BLaER1 treated with 17β-estradiol and CSF1 and Interleukin-3, amounts not matched to agents 10 nM and 100 nM (cell line): ENCODE measurements around the gene DMAC2L.

Source experiments
- H3K27ac ChIP-seq, 11 experiments: shearing (Covaris generic); formaldehyde crosslinking; 2 replicates each; pipeline ENCODE4 v1.8.1; 2022
- H3K27me3 ChIP-seq, 11 experiments: shearing (Covaris generic); formaldehyde crosslinking; 2 replicates each; pipeline ENCODE4 v1.8.1; 2022
- H3K36me3 ChIP-seq, 11 experiments: shearing (Covaris generic); formaldehyde crosslinking; 2 replicates each; pipeline ENCODE4 v1.8.1; 2022
- H3K4me1 ChIP-seq, 10 experiments: shearing (Covaris generic); formaldehyde crosslinking; 2 replicates each; pipeline ENCODE4 v1.8.1; 2022
- H3K4me2 ChIP-seq, 11 experiments: shearing (Covaris generic); formaldehyde crosslinking; 2 replicates each; pipeline ENCODE4 v1.8.1; 2022
- H3K4me3 ChIP-seq, 10 experiments: shearing (Covaris generic); formaldehyde crosslinking; 2 replicates each; pipeline ENCODE4 v1.8.1; 2022
- H3K9ac ChIP-seq, 11 experiments: shearing (Covaris generic); formaldehyde crosslinking; 2 replicates each; pipeline ENCODE4 v1.8.1; 2022
- H3K9me3 ChIP-seq, 11 experiments: shearing (Covaris generic); formaldehyde crosslinking; replicated peaks in 1 of 11; 2 replicates each; pipeline ENCODE4 v1.8.1; 2022
- H4K20me1 ChIP-seq, 11 experiments: shearing (Covaris generic); formaldehyde crosslinking; 2 replicates each; pipeline ENCODE4 v1.8.1; 2022
- Cebpa-rat ChIP-seq, 11 experiments: shearing (Covaris generic); IDR thresholded peaks; 2 replicates each; pipeline ENCODE4 v1.8.1; 2022

Gene DMAC2L

DNA sequence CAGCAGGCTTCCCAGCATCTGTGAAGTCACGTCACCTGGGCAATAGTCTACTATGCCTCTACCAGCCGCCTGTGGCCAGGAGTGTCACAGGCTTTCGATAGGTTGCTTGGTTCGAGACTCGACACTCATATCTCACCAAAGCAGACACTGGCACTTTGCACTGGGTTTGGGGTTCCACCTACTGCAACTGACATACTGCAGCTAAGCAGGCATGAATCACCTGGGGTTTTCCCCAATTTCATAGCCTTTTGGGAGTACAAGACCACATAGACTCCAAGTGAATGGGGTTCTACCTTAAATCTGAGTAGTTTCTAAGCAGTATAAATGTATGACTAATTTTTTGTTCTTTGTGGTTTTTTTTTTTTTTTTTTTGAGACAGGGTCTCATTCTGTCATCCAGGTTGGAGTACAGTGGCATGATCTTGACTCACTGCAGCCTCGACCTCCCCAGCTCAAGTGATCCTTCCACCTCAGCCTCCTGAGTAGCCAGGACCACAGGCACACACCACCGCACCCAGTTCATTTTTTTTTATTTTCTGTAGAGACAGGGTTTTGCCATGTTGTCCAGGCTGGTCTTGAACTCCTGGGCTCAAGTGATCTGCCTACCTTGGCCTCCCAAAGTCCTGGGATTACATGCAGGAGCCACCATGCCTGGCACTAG, 32.1 kb downstream of the DMAC2L start:
- peak overlapping the region in 5 of 11 experiments; percentile 34 to 65 (median 59); a peak in 2 of 22 replicates for H3K4me2 ChIP-seq
- H3K27ac ChIP-seq: no peak overlapping the region
- no peaks in the 10 kb centered on the region for H4K20me1 ChIP-seq
- H3K9ac ChIP-seq: no peak overlapping the region
- H3K4me3 ChIP-seq: no peak overlapping the region
- H3K27me3 ChIP-seq: no peaks in the 10 kb centered on the region
- no peaks in the 10 kb centered on the region for H3K9me3 ChIP-seq
- no peak for TF ChIP-seq Cebpa-rat (IDR thresholded peaks at IDR 0.05)
- no peaks in the 10 kb centered on the region for H3K36me3 ChIP-seq
- H3K4me1 ChIP-seq: peaks cover 8 to 25% (median 20%) of the 10 kb centered on the region in 10 experiments

GRCh38 chr14:50344876-50345563, 32.9 kb downstream of the DMAC2L start:
- no peak overlapping the region for H3K4me3 ChIP-seq
- H4K20me1 ChIP-seq: no peaks in the 10 kb centered on the region
- H3K9ac ChIP-seq: no peak overlapping the region
- H3K27ac ChIP-seq: no peak overlapping the region
- no peaks in the 10 kb centered on the region for H3K27me3 ChIP-seq
- TF ChIP-seq Cebpa-rat (IDR thresholded peaks at IDR 0.05): no peak
- H3K4me1 ChIP-seq: peaks cover 8 to 25% (median 20%) of the 10 kb centered on the region in 10 experiments
- no peaks in the 10 kb centered on the region for H3K9me3 ChIP-seq
- H3K4me2 ChIP-seq: no peak overlapping the region
- H3K36me3 ChIP-seq: no peaks in the 10 kb centered on the region

- Histone ChIP-seq H3K4me3 (no peak overlapping the region), H3K4me2 (no peak overlapping the region), H3K9me3 (no peaks in the 10 kb centered on the region), H3K36me3 (no peaks in the 10 kb centered on the region), H4K20me1 (no peaks in the 10 kb centered on the region), H3K4me1 (peaks cover 11 to 29% (median 21%) of the 10 kb centered on the region in 10 experiments), H3K27me3 (no peaks in the 10 kb centered on the region), H3K9ac (no peak overlapping the region), H3K27ac (no peak overlapping the region)
- no peak for TF ChIP-seq Cebpa-rat (IDR thresholded peaks at IDR 0.05)
Measured at GRCh38 chr14:50345846-50346422, 33.8 kb downstream of the DMAC2L start.

DNA sequence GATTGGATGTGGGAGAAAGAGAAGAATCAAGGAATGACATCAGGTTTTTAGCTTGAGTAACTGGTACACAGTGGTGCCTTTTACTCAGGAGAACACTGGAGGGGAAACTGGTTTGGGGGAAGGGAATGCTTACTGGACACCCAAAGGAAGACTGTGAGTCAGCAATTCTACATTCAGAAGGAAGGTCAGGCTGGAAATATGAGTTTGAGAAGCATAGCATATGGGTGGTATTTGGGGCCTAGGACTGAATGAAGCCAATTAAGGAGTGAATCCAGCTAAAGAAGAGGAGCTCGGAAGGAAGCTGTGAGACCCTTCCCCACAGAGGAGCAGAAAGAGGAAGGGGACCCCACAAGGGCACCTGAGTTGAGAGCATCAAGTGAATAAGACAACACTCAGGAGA, 35.4 kb downstream of the DMAC2L start:
- no peaks in the 10 kb centered on the region for H3K9me3 ChIP-seq
- peaks cover 15 to 30% (median 21%) of the 10 kb centered on the region in 10 experiments for H3K4me1 ChIP-seq
- TF ChIP-seq Cebpa-rat (IDR thresholded peaks at IDR 0.05): no peak
- no peak overlapping the region for H3K27ac ChIP-seq
- no peak overlapping the region for H3K4me3 ChIP-seq
- H3K4me2 ChIP-seq: peak overlapping the region in 4 of 11 experiments; percentile 34 to 71 (median 62); a peak in 8 of 22 replicates
- no peaks in the 10 kb centered on the region for H3K27me3 ChIP-seq
- H3K36me3 ChIP-seq: no peaks in the 10 kb centered on the region
- no peak overlapping the region for H3K9ac ChIP-seq
- no peaks in the 10 kb centered on the region for H4K20me1 ChIP-seq

DNA sequence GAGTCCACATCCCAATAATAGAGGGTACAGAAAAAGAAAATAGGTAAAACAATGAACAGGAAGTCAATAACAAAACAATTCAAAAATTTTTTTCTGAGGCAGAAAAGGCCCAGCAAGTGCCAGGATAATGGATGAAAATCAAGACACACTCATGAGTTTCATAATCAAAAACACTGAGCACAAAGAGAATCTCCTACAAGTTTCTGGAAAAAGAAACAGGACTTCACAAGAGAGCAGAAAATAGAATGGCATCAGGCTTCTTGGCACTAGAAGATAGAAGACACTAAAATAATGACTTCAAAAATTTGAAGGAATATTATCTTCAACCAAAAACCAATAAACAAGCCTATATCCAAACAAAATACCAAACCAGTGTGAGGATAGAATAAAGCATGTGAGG, 36.8 kb downstream of the DMAC2L start:
- TF ChIP-seq Cebpa-rat (IDR thresholded peaks at IDR 0.05): no peak
- Histone ChIP-seq H3K4me1 (peaks cover 1 to 23% (median 11%) of the 10 kb centered on the region in 10 experiments; a peak in 14 of 20 replicates), H3K9ac (no peak overlapping the region), H3K27ac (no peak overlapping the region), H3K4me3 (no peak overlapping the region), H3K27me3 (no peaks in the 10 kb centered on the region), H4K20me1 (no peaks in the 10 kb centered on the region), H3K36me3 (no peaks in the 10 kb centered on the region), H3K9me3 (no peaks in the 10 kb centered on the region), H3K4me2 (no peak overlapping the region)

GRCh38 chr14:50350975-50351374, 38.9 kb downstream of the DMAC2L start:
- no peaks in the 10 kb centered on the region for H3K27me3 ChIP-seq
- H3K9ac ChIP-seq: no peak overlapping the region
- no peak overlapping the region for H3K27ac ChIP-seq
- H3K9me3 ChIP-seq: no peaks in the 10 kb centered on the region
- H3K36me3 ChIP-seq: no peaks in the 10 kb centered on the region
- H4K20me1 ChIP-seq: no peaks in the 10 kb centered on the region
- no peak for TF ChIP-seq Cebpa-rat (IDR thresholded peaks at IDR 0.05)
- H3K4me3 ChIP-seq: no peak overlapping the region
- H3K4me2 ChIP-seq: peak overlapping the region in 7 of 11 experiments; percentile 7 to 44 (median 24); a peak in 8 of 22 replicates
- peaks cover 0 to 23% (median 11%) of the 10 kb centered on the region in 10 experiments; a peak in 12 of 20 replicates for H3K4me1 ChIP-seq

GRCh38 chr14:50352584-50352983, 40.5 kb downstream of the DMAC2L start:
- Histone ChIP-seq H3K27me3 (no peaks in the 10 kb centered on the region), H3K9me3 (0 out of 22 replicates have a peak, but pooled peaks cover 0 to 5% (median 0%) of the 10 kb centered on the region in 11 experiments), H4K20me1 (no peaks in the 10 kb centered on the region), H3K4me2 (no peak overlapping the region), H3K27ac (no peak overlapping the region), H3K4me3 (no peak overlapping the region), H3K9ac (no peak overlapping the region), H3K36me3 (peaks cover 0 to under 1% (median 0%) of the 10 kb centered on the region in 11 experiments; a peak in 1 of 22 replicates), H3K4me1 (peaks cover 0 to 16% (median 9%) of the 10 kb centered on the region in 10 experiments; a peak in 12 of 20 replicates)
- TF ChIP-seq Cebpa-rat (IDR thresholded peaks at IDR 0.05): no peak

DNA sequence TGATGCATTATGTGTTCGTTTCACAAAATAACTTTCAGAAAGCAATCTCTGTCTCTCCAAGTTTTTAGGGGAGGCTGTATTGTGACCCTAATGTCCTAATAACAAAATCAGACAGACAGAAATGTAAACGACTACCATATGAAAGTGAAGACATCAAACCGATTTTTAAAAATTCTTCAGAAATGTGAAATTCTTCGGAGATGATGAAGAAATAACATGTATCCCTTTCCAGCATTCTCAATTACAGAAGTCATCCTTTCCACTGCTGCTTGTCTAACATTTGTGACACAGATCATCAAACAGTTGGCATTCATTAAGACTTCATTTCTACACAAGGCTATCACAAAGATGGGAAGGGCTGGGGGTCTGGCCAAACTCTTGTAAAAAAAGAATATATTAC, 41.0 kb downstream of the DMAC2L start:
- peaks cover 0 to 6% (median 0%) of the 10 kb centered on the region in 11 experiments; a peak in 1 of 22 replicates for H3K36me3 ChIP-seq
- H3K27ac ChIP-seq: no peak overlapping the region
- H3K4me1 ChIP-seq: peaks cover 0 to 11% (median 7%) of the 10 kb centered on the region in 10 experiments; a peak in 12 of 20 replicates
- no peaks in the 10 kb centered on the region for H4K20me1 ChIP-seq
- no peak overlapping the region for H3K9ac ChIP-seq
- H3K27me3 ChIP-seq: no peaks in the 10 kb centered on the region
- 0 out of 22 replicates have a peak, but pooled peaks cover 0 to 5% (median 0%) of the 10 kb centered on the region in 11 experiments for H3K9me3 ChIP-seq
- no peak overlapping the region for H3K4me2 ChIP-seq
- no peak for TF ChIP-seq Cebpa-rat (IDR thresholded peaks at IDR 0.05)
- H3K4me3 ChIP-seq: no peak overlapping the region

DNA sequence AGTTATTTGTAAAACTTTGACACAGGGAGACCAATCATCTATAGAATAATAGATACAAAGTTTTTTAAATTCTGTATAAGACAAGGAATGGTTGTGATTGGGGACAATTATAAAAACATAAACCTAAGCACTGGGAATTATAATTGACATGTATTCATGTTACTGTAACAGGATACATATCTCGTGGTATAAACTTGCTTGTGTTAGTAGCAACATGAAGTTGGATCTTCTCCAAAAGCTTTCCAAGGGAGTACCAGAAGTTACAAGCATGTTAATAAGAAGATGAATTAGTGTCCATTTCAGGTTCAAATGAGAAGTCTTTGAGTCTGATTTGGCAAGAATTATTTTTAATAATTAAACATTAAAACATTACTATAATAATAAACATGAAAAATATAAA, 42.4 kb downstream of the DMAC2L start:
- H3K27me3 ChIP-seq: no peaks in the 10 kb centered on the region
- H3K4me1 ChIP-seq: peaks cover 0 to 11% (median 7%) of the 10 kb centered on the region in 10 experiments; a peak in 12 of 20 replicates
- TF ChIP-seq Cebpa-rat (IDR thresholded peaks at IDR 0.05): no peak
- peaks cover 0 to 6% (median 0%) of the 10 kb centered on the region in 11 experiments; a peak in 1 of 22 replicates for H3K36me3 ChIP-seq
- H3K4me3 ChIP-seq: no peak overlapping the region
- H3K9ac ChIP-seq: no peak overlapping the region
- no peak overlapping the region for H3K27ac ChIP-seq
- H4K20me1 ChIP-seq: no peaks in the 10 kb centered on the region
- 0 out of 22 replicates have a peak, but pooled peaks cover 0 to 5% (median 0%) of the 10 kb centered on the region in 11 experiments for H3K9me3 ChIP-seq
- H3K4me2 ChIP-seq: no peak overlapping the region
